ENCODE results near the gene B4GALT5.
"Not testable (repeated sequence)": the region's sequence is repeated elsewhere in the genome, so short reads cannot be mapped to it uniquely, and the experiment has no call there.

B4GALT5 gene

GRCh38 chr20:49653925-49654434, 59.7 kb downstream of the B4GALT5 start:
- DNase-seq: no peak

DNA sequence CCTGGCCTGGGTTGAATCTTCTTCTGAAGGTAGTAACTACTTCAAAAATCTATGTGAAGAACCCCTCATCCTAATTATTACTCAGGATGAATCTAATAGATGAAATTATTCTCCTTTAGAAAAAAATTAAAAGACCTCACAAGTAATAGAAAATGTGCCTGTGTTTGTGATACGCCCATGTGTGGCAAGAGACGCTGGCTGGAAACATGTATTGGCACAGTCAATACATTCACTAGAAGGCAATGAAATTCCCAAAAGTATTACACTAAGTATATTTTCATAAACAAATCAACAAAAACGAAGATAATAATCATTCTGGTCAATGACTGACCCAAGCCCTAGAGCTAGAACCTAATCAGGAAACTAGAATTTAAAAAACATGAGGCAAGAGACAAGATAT, 64.0 kb downstream of the B4GALT5 start:
- DNase-seq: no peak

DNA sequence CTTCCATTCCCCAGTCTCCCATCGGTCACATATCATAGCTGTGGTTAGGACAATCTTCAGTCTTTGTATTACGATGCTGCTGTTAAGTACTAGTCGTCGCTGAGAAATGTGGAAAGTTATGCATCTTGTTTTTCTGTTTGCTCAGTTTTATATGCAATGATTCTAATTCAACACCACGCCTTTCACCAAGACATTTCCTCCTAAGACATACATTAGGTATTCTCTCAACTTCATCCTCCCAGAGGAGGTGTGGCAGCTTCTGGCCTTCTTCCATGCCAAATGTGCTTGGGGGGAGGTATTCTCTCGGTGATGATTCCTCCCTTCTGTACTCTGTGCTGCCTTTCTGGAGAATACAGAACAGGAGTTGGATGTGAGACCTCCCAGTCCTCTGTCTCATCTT, 66.1 kb downstream of the B4GALT5 start:
- no peak for DNase-seq

DNA sequence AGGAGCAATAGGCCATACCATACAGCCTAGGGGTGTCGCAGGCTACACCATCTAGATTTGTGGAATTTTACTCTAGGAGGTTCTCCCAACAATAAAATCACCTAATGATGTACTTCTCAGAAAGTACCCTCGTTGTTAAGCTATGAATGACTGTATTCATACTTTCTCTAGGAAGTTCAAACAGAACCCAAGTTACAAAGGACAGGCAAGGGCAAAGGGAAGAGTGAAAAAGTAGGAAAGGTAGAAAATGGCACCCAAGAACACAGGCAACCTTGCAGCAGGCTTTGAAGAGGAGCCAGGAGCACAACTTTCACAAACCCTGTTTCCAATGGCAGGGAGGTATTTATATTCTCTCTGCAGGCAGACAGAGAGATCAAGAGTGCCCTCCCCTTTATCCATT, 67.2 kb downstream of the B4GALT5 start:
- no peak for DNase-seq

GRCh38 chr20:49646126-49646525, 67.6 kb downstream of the B4GALT5 start:
- DNase-seq: no peak

DNA sequence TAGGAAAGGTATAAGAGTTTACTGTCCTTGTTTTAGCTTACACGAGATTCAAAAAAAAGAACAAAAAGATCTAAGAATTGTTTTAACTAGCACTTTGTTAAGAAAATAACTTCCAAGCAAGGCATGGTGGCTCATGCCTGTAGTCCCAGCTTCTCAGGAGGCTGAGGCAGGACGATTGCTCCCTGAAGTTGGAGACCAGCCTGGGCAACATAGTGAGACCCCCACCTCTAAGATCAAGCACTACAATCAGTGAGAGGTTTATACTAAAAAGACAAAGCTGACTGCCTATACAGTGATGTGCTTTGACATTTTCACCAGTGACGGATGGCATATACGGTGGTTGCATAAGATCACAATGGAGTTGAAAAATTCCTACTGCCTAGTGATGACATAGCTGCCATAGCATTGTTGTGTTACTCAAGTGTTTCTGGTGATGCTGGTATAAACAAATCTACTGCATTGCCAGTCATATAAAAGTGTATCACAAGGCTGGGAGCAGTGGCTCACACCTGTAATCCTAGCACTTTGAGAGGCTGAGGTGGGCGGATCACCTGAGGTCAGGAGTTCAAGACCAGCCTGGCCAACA, 68.6 kb downstream of the B4GALT5 start:
- DNase-seq: no peak

DNA sequence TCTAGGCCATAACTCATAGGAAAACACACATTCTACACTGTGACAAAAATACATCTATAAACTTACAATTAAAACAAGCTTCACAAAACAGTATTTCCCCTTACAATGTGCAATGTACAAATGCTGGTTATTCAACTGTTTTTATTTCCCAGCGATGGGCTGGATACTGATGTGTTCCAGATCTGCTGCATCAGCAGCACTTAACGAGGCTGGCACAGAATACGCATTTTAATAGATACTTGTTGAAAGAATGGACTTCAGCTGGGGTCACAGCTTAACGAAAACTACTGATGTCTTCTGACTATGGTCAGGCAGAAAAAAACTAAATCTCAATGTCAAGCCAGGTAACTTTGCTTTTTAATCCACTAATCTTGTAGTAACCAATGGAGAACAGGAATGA, 70.9 kb downstream of the B4GALT5 start:
- no peak for DNase-seq

DNA sequence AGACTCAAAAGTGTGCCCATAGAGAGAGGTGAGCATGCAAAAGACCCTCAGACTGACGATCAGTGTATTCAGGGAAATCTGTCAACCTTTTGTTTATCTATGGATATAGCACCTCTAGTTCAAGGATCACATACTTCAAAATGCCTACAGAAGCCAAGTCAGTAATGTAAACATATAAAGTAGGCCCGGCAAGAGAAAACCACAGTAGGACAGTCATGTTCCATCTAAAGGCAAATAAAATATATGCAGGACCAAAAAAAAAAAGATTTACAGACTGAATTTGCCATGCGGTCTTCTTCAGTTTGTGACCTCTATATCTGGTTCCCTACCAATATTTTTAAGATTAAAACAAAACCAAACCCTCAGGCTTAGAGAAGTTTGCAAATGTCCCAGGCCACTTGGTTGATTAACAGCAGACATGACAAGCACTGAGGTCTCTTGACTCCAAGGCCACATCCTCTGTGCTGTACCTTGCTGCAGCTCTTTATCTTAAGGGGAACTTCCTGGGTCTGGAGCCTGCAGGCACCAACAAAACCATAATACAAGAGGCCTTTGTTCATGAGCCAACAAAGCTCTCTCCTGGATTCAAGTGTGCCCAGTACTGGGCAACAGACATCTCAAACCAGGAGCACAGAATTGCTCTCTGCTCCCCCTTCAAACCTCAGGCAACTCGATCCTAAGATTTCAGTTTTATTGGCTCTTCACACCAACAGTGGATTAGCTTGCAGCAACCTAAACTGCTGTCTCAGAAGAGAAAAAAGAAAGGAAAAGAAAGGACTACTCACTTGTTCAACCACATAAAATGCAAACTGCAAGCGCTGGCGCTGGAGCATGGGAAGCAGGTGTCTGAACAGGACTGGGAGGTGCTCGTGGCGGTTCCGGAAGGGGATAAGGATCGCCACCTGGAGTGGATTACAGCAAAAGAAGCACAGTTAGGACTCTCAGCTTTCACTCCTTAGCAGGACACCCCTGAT, 71.7 kb downstream of the B4GALT5 start:
- DNase-seq: peak; percentile 66

DNA sequence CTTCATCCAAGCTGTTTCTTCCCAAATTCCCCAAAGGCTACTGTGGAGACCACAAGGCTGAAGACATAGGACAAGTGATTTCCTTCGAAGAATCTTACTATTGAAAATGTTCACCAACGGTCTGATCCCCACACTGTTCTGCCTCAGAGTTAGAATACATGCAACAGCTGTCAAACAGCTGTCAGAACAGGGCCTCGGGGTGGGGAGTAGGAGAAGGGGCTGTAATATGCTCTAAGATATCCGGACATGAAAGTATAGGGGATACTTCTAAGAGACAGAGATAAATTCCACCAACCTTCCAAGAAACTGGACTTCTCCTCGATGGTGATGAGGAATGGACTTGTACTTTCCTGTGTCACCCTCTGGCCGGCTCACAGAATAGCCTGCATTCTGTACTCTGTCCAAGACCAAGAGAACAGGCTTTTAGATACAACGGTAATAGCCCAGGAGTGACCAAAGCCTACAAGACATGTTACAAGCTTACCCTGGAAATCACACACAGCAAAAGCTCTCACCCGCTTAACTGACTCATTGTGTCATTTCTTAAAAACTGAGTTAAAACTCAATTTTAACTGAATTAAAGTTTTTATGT, 76.5 kb downstream of the B4GALT5 start:
- no peak for DNase-seq

GRCh38 chr20:49636447-49636846, 77.2 kb downstream of the B4GALT5 start:
- DNase-seq: peak; percentile 39

GRCh38 chr20:49635866-49636265, 77.8 kb downstream of the B4GALT5 start:
- DNase-seq: no peak

DNA sequence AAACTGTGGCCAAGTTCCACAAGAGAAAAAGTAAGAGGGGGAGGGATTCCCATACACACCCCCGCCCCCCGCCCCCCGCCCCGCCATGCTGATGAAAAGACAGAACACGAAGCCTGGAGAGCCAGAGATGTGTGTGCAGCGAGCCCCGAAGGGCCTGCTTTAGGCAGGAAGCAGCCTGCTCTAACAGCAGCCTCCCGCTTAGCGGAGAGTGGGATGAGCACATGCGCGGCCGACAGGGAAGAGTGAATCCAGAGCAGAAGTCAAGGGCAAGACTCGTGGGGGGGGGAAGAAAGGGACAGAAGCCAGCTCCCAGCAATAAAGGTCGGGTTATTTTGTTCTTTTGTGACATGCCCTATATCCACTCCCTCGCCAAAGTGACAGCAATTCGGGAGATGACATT, 78.5 kb downstream of the B4GALT5 start:
- DNase-seq: peak; percentile 26

DNA sequence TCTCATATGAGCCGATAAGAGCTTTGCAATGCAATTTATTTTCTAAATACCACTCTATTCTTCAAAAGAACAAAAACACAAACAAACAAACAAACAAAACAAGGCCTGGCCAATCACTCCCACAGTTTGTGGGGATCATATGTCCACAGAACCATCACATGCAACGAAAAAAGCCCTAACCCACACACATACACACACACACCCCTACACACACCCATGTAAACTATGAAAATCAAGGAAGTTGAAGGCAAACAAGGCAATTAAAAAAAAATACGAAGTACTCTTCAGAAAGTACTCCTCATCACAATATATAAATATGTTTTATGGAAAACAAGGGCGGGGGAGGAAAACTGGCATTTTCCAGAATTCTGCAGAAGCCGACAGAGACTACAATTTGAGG, 79.6 kb downstream of the B4GALT5 start:
- no peak for DNase-seq

- DNase-seq: no peak
These were observed 80.0 kb downstream of the B4GALT5 start for GRCh38 chr20:49633643-49634042.

- DNase-seq: no peak
These were observed 80.7 kb downstream of the B4GALT5 start for GRCh38 chr20:49633023-49633422.

DNA sequence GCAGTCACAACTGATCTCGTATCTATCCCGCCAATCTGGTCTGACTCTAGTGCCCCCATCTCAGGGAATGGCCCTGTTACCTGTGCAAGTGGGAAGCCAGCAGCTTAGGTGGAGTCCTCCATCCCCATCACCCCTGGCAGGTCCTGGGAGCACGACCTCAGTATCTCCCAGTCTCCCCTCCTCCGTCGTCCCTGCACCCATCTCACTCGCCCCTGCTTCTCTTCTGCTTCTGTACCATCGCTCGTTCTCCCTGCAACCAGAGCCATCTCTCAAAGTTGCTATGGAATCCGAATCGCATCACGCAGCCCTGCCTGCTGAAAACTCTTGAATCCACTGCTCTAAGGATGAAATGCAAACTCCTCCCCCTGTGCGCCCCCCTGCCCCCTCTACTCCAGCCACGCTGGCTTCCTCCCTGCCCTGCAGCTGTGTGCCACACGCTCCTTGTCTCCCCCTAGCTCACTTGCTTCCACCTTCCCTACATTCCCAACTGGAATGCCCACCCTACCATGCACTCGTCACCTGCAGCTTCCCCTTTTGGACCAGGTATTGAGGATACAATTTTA, 81.7 kb downstream of the B4GALT5 start:
- no peak for DNase-seq

DNA sequence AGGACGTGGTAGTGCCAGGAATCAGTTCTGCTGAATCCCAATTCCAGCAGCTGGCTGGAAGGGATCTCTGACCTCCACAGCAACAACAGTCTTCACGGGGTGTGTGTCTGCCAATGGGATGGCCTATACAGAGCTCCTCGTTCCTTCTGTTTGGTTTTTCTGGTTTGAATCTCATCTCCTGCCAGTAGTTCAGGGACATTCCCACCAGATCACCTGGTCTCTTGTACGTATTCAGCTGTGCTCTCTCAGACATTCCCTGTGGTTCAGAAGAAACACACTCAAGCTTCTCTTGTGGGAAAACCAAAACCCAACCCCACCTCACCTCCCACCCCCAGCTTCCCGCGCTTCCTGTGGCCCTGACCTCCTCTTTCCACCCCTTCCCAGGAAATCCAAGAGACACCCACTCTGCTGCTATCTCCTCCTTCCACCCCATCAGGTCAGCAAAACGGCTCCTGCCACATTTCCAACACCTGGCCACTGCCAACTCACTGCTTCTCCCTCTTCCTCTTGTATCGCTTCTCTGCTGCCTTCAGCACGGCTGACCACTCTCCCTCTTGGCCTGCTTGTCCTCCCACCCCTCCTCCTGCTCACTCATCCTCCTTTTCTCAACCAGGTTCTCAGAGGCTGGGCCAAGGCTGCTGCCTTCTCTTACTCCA, 82.5 kb downstream of the B4GALT5 start:
- DNase-seq: no peak

- no peak for DNase-seq
These were observed 83.2 kb downstream of the B4GALT5 start for GRCh38 chr20:49630396-49630951.

GRCh38 chr20:49629606-49630005, 84.1 kb downstream of the B4GALT5 start:
- DNase-seq: no peak

DNA sequence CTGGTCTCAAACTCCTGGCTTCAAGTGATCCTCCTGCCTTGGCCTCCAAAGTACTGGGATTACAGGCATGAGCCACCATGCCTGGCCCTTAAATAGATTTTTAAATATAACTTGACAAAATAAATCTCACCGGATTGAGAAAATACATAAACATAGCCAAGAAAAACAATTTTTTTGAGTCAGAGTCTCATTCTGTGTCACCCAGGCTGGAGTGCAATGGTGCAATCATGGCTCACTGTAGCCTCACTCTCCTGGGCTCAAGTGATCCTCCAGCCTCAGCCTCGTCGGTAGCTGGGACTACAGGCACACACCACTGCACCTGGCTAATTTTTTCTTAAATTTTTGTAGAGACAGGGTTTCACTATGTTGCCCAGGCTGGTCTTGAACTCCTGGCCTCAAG, 85.4 kb downstream of the B4GALT5 start:
- not testable (repeated sequence) for DNase-seq

DNA sequence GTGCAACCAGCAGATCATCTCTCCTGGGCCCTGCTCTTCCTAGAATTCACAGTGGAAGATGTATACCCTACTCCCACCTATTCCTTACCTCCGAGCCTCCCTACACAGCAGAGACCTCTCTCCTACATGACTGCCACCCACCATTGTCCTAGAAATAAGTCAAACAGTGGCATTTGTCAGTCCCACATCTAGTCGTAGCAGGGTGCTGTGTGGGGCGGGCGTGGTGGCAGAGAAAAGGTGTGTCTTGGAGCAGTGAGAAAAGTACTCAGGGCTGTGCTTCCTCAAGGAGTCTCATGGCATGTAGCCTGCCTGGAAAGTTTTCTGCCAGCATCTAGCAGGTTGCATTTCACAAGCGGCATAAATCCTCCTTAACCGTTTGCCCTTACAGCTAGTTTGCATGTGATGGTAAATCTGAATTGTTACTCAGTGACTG, 86.3 kb downstream of the B4GALT5 start:
- DNase-seq: no peak

DNA sequence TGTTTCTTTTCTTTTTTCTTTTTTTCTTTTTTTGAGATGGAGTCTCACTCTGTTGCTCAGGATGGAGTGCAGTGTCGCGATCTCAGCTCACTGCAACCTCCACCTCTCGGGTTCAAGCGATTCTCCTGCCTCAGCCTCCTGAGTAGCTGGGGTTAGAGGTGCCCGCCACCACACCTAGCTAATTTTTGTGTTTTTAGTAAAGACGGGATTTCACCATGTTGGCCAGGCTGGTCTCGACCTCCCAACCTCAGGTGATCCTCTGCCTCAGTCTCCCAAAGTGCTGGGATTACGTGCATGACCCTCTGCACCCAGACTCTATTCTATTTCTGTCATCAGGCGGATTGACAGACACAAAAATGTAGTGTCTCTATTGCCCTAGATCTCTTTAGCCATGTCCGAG, 88.7 kb downstream of the B4GALT5 start:
- DNase-seq: not testable (repeated sequence)

GRCh38 chr20:49624317-49624716, 89.4 kb downstream of the B4GALT5 start:
- DNase-seq: no peak

All from NCI-H510A (cell line).